GM23338 (cell line): ENCODE results near the gene ZNF184. TPM values are rescaled to one million over a fixed set of nuclear protein-coding genes. Genes with fewer than 3 reads are reported as not detected.

Experiments
- ATAC-seq: fragments of 200-7000 bp; cut with Tn5 transposase; 3 replicates; pipeline ENCODE4 v1.9.1; 2020
- DNase-seq: peaks from one replicate; pipeline ENCODE4 v3.0.0-alpha.2; 2015; ENCODE audit warnings: low spot score
- H2AFZ ChIP-seq: fragments of 200-600 bp; sonication (generic); 2 replicates; pipeline ENCODE4 v1.8.0; 2016; ENCODE audit warnings: antibody characterized with exemption, mild to moderate bottlenecking, moderate library complexity
- H3F3A ChIP-seq: fragments of 200-600 bp; sonication (generic); replicated peaks from 2 replicates; pipeline ENCODE4 v1.8.0; 2017; ENCODE audit warnings: antibody characterized with exemption, mixed run types, low read depth
- H3K27ac ChIP-seq: fragments of 200-600 bp; sonication (generic); 2 replicates; pipeline ENCODE4 v1.6.1; 2016; ENCODE audit warnings: low read depth
- H3K27me3 ChIP-seq: fragments of 200-600 bp; sonication (generic); 2 replicates; pipeline ENCODE4 v1.8.0; 2016; ENCODE audit warnings: mild to moderate bottlenecking, mixed run types, moderate library complexity; ENCODE audit not compliant: insufficient read depth
- H3K36me3 ChIP-seq: fragments of 200-600 bp; sonication (generic); 2 replicates; pipeline ENCODE4 v1.8.0; 2016; ENCODE audit warnings: mild to moderate bottlenecking; ENCODE audit not compliant: insufficient read depth
- H3K4me1 ChIP-seq: fragments of 200-600 bp; sonication (generic); 2 replicates; pipeline ENCODE4 v1.8.0; 2016; ENCODE audit warnings: mild to moderate bottlenecking, moderate library complexity; ENCODE audit not compliant: insufficient read depth
- H3K4me2 ChIP-seq: fragments of 200-600 bp; sonication (generic); 2 replicates; pipeline ENCODE4 v1.7.1; 2017; ENCODE audit warnings: mixed run types
- H3K4me3 ChIP-seq: fragments of 200-600 bp; sonication (generic); 2 replicates; pipeline ENCODE4 v1.6.1; 2016; ENCODE audit warnings: mixed run types
- H3K79me2 ChIP-seq: fragments of 200-600 bp; sonication (generic); replicated peaks from 2 replicates; pipeline ENCODE4 v1.8.0; 2017; ENCODE audit warnings: mild to moderate bottlenecking; ENCODE audit not compliant: insufficient read depth
- H3K9me2 ChIP-seq: fragments of 200-600 bp; sonication (generic); 2 replicates; pipeline ENCODE4 v1.8.0; 2017; ENCODE audit not compliant: insufficient read depth
- H4K20me1 ChIP-seq: fragments of 200-600 bp; sonication (generic); replicated peaks from 2 replicates; pipeline ENCODE4 v1.8.0; 2017; ENCODE audit warnings: mild to moderate bottlenecking; ENCODE audit not compliant: insufficient read depth
- H3K27ac Mint-ChIP-seq: 2 replicates; pipeline ENCODE4 v1.8.0; 2020; ENCODE audit warnings: inconsistent platforms, mild to moderate bottlenecking, moderate library complexity, mixed read lengths
- H3K27me3 Mint-ChIP-seq: 3 replicates; pipeline ENCODE4 v1.8.0; 2022; ENCODE audit warnings: low read depth, mild to moderate bottlenecking, moderate library complexity, mixed read lengths, inconsistent platforms; ENCODE audit not compliant: insufficient read depth, poor library complexity
- H3K36me3 Mint-ChIP-seq: 3 replicates; pipeline ENCODE4 v1.8.0; 2021; ENCODE audit warnings: low read depth, mild to moderate bottlenecking, inconsistent platforms, moderate library complexity, mixed read lengths
- H3K4me1 Mint-ChIP-seq: 3 replicates; pipeline ENCODE4 v1.8.0; 2020; ENCODE audit warnings: mild to moderate bottlenecking, inconsistent platforms, mixed read lengths
- H3K4me3 Mint-ChIP-seq: 3 replicates; pipeline ENCODE4 v1.8.0; 2021; ENCODE audit warnings: moderate library complexity, mild to moderate bottlenecking, inconsistent platforms, mixed read lengths
- H3K9me3 Mint-ChIP-seq: 3 replicates; pipeline ENCODE4 v1.8.0; 2020; ENCODE audit warnings: moderate library complexity, mild to moderate bottlenecking, inconsistent platforms, mixed read lengths
- CTCF ChIP-seq, 2 experiments: fragments of 200-600 bp in 1 of 2; sonication (generic) in 1 of 2; conservative IDR thresholded peaks; 2 replicates each; pipeline versions ENCODE4 v1.5.1 to v1.6.1; 2016 to 2017; ENCODE audit warnings: antibody characterized with exemption in 2 of 2, low read depth in 2 of 2, mild to moderate bottlenecking in 2 of 2, moderate library complexity in 1 of 2
- ETS1 ChIP-seq: IDR thresholded peaks from 2 replicates; pipeline ENCODE4 v1.6.1; 2016; ENCODE audit warnings: antibody characterized with exemption
- EZH2 ChIP-seq: fragments of 200-600 bp; sonication (generic); IDR thresholded peaks from one replicate; pipeline ENCODE4 v1.8.0; 2017; ENCODE audit warnings: antibody characterized with exemption, mild to moderate bottlenecking, low read depth; ENCODE audit not compliant: unreplicated experiment
- EZH2phosphoT487 ChIP-seq: fragments of 200-600 bp; sonication (generic); IDR thresholded peaks from one replicate; pipeline ENCODE4 v1.8.1; 2018; ENCODE audit warnings: antibody characterized with exemption; ENCODE audit not compliant: unreplicated experiment
- POLR2AphosphoS5 ChIP-seq: IDR thresholded peaks from 2 replicates; pipeline ENCODE4 v1.6.1; 2016; ENCODE audit warnings: antibody characterized with exemption, low read depth
- STAT1 ChIP-seq: IDR thresholded peaks from one replicate; pipeline ENCODE4 v1.6.1; 2016; ENCODE audit warnings: antibody characterized with exemption; ENCODE audit not compliant: unreplicated experiment
- ZNF114 ChIP-seq: fragments of 250-450 bp; sonication (Bioruptor Pico); IDR thresholded peaks from 2 replicates; pipeline ENCODE4 v1.5.0; 2020; ENCODE audit warnings: mild to moderate bottlenecking, moderate library complexity
- ZNF331 ChIP-seq: fragments of 250-450 bp; sonication (Bioruptor Pico); IDR thresholded peaks from 2 replicates; pipeline ENCODE4 v1.5.0; 2020; ENCODE audit warnings: low read depth, mild to moderate bottlenecking, moderate library complexity
- ZNF462 ChIP-seq: fragments of 250-450 bp; sonication (Bioruptor Pico); IDR thresholded peaks from 2 replicates; pipeline ENCODE4 v1.5.0; 2020; ENCODE audit warnings: mild to moderate bottlenecking, moderate library complexity
- polyA plus RNA-seq: library from polyadenylated mRNA; unstranded; fragments of >200 nt; fragmentation: Nextera tagmentation; extraction: Ambion mirVana; gene quantifications from 2 replicates; pipeline ENCODE4 v1.2.1, GENCODE V29; 2016
- total RNA-seq: library from RNA; depleted of rRNA; stranded (reverse); fragments of >200 nt; shearing (Covaris generic); gene quantifications from 2 replicates; pipeline ENCODE4 v1.2.3, GENCODE V29; 2014
- TF ChIP-seq, protein P1 (sequence below): IDR thresholded peaks from one replicate; pipeline ENCODE4 v1.6.1; 2018; ENCODE audit warnings: antibody characterized with exemption; ENCODE audit not compliant: unreplicated experiment

The ZNF184 gene
- total and polyA plus RNA-seq, 2 experiments from 2014 or later = 6.0 to 10.6 TPM

DNA sequence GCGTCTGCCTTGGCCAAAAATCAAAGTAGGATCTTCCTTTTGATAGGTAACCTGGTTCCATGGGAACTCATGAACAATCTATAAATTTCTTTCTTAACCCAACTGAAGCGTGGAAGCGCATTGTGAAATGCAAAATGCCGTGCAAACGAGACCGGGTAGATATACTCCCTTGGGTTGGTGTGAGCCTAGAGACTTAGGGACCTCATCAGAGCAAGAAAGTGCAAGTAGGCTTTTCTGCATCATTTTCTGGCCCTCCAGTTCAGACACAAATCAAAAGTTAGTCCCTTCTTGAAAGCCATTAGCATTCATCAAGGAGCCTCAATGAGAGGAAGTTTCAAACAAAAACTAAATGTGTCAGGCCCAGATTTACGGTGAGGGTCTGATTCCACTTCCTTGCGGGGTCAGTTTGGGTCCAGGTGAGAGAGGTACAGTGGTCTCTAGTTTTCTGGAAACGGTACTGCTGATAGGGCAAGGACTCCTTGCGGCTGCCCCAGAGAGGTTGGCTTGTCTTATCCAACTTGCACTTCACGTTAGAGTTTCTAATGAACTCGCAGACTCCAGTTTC is 5.3 kb upstream of the ZNF184 start:
- Histone ChIP-seq H3F3A (no peaks in the 10 kb centered on the region; the same call in 1 of the 2 replicates), H2AFZ (peak overlapping the region; percentile 45), H3K27me3 (peaks cover 20% of the 10 kb centered on the region), H3K9me2 (no peaks in the 10 kb centered on the region), H3K4me3 (peak overlapping the region; percentile 75), H3K4me2 (peak overlapping the region; percentile 76), H3K36me3 (no peaks in the 10 kb centered on the region), H3K4me1 (peaks cover 13% of the 10 kb centered on the region), H3K79me2 (no peaks in the 10 kb centered on the region), H3K27ac (no peak overlapping the region), H4K20me1 (no peaks in the 10 kb centered on the region)
- Mint-ChIP-seq H3K9me3 (peaks cover 4% of the 10 kb centered on the region; the same call in 1 of the 3 replicates), H3K4me1 (peaks cover 16% of the 10 kb centered on the region), H3K27ac (no peak overlapping the region), H3K27me3 (peaks cover 10% of the 10 kb centered on the region), H3K4me3 (no peak overlapping the region), H3K36me3 (no peaks in the 10 kb centered on the region)
- ATAC-seq (peak; percentile 44), DNase-seq (peak; percentile 15)
- TF ChIP-seq ZNF331 (CRISPR knock-in tag) = no peak
- no peak for TF ChIP-seq ETS1
- TF ChIP-seq STAT1 = no peak
- TF ChIP-seq CTCF (conservative IDR thresholded peaks at IDR 0.05; ENCODE audit: low read depth in 2 of 2) = no peak
- no peak for TF ChIP-seq ZNF114 (CRISPR knock-in tag)
- no peak for TF ChIP-seq EZH2
- TF ChIP-seq POLR2AphosphoS5 = no peak
- TF ChIP-seq EZH2phosphoT487 = no peak
- no peak for TF ChIP-seq ZNF462
- TF ChIP-seq, protein P1, sequence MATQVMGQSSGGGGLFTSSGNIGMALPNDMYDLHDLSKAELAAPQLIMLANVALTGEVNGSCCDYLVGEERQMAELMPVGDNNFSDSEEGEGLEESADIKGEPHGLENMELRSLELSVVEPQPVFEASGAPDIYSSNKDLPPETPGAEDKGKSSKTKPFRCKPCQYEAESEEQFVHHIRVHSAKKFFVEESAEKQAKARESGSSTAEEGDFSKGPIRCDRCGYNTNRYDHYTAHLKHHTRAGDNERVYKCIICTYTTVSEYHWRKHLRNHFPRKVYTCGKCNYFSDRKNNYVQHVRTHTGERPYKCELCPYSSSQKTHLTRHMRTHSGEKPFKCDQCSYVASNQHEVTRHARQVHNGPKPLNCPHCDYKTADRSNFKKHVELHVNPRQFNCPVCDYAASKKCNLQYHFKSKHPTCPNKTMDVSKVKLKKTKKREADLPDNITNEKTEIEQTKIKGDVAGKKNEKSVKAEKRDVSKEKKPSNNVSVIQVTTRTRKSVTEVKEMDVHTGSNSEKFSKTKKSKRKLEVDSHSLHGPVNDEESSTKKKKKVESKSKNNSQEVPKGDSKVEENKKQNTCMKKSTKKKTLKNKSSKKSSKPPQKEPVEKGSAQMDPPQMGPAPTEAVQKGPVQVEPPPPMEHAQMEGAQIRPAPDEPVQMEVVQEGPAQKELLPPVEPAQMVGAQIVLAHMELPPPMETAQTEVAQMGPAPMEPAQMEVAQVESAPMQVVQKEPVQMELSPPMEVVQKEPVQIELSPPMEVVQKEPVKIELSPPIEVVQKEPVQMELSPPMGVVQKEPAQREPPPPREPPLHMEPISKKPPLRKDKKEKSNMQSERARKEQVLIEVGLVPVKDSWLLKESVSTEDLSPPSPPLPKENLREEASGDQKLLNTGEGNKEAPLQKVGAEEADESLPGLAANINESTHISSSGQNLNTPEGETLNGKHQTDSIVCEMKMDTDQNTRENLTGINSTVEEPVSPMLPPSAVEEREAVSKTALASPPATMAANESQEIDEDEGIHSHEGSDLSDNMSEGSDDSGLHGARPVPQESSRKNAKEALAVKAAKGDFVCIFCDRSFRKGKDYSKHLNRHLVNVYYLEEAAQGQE = no peak
